H1 (cell line): Measurements from ENCODE around the gene TMEM156. TPM values are rescaled to one million over a fixed set of nuclear protein-coding genes. Genes with fewer than 3 reads are reported as not detected.

Source experiments
- EZH2 ChIP-seq: fragments of 200-600 bp; sonication (generic); IDR thresholded peaks from 2 replicates; pipeline ENCODE4 v1.7.1; 2012; ENCODE audit warnings: low read depth, mild to moderate bottlenecking, moderate library complexity, low read length, inconsistent platforms; ENCODE audit not compliant: severe bottlenecking
- HDAC2 ChIP-seq, 2 experiments: fragments of 300-600 bp in 1 of 2; sonication (generic) in 1 of 2; IDR thresholded peaks; 2 replicates each; pipeline ENCODE4 v1.6.1; 2011 to 2012; ENCODE audit warnings: low read depth in 2 of 2, low read length in 2 of 2, mild to moderate bottlenecking in 2 of 2, moderate library complexity in 2 of 2, borderline replicate concordance in 1 of 2, inconsistent platforms in 1 of 2
- POLR2A ChIP-seq, 2 experiments: IDR thresholded peaks; 1 replicate in 1 of 2; 2 replicates in 1 of 2; pipeline ENCODE4 v1.6.1; 2011; ENCODE audit warnings: low read depth in 2 of 2, low read length in 2 of 2, mild to moderate bottlenecking in 2 of 2; ENCODE audit errors: control extremely low read depth in 1 of 2
- RBBP5 ChIP-seq: IDR thresholded peaks from 2 replicates; pipeline ENCODE4 v1.7.1; 2012; ENCODE audit warnings: low read depth, mild to moderate bottlenecking, inconsistent platforms, low read length, moderate library complexity, borderline replicate concordance
- SP1 ChIP-seq: IDR thresholded peaks from 2 replicates; pipeline ENCODE4 v1.6.1; 2011; ENCODE audit warnings: low read depth, low read length
- SP4 ChIP-seq: IDR thresholded peaks from 2 replicates; pipeline ENCODE4 v1.6.1; 2012; ENCODE audit warnings: low read length, inconsistent platforms
- SUZ12 ChIP-seq: fragments of 200-600 bp; sonication (generic); IDR thresholded peaks from 2 replicates; pipeline ENCODE4 v1.6.1; 2012; ENCODE audit warnings: mild to moderate bottlenecking, inconsistent platforms, low read length, moderate library complexity, mixed read lengths
- polyA plus RNA-seq, 7 experiments: library from polyadenylated mRNA; depleted of rRNA in 3 of 7; stranded (reverse) in 5 of 7; unstranded in 2 of 7; fragments of >200 nt in 5 of 7; fragments of 200-250 nt in 2 of 7; gene quantifications; 1 replicate in 5 of 7; 2 replicates in 1 of 7; 4 replicates in 1 of 7; pipeline versions ENCODE4 v1.2.1 to v1.2.3, GENCODE V29; 2011 to 2013; ENCODE audit warnings: missing spikeins in 2 of 7, mixed read lengths in 2 of 7
- total RNA-seq: library from RNA; stranded (reverse); fragmentation: NEBNext Ultra II Directional; extraction: Animal tissue kit (Norgen Biotek cat#: 25700); gene quantifications from 2 replicates; pipeline ENCODE4 v1.2.1, GENCODE V29; 2021

The TMEM156 gene
- total and polyA plus RNA-seq, 2 of the 8 experiments (the other 6 are each of a cell fraction or from before 2014, with no cell fraction given), result not detected

GRCh38 chr4:38919494-38919893 lies 112.7 kb downstream of the TMEM156 start (continued):
- TF ChIP-seq POLR2A (IDR thresholded peaks at IDR 0.05; ENCODE audit: control extremely low read depth in 1 of 2, low read depth in 2 of 2, low read length in 2 of 2) (no peak), SUZ12 (no peak), SP4 (no peak), HDAC2 (IDR thresholded peaks at IDR 0.05; ENCODE audit: borderline replicate concordance in 1 of 2, low read depth in 2 of 2, low read length in 2 of 2) (no peak), RBBP5 (no peak), EZH2 (no peak), SP1 (no peak)
